ENCODE results near the gene WRNIP1.
"Not testable (repeated sequence)": the region's sequence is repeated elsewhere in the genome, so short reads cannot be mapped to it uniquely, and the experiment has no call there.

The WRNIP1 gene

GRCh38 chr6:2760882-2761842 is 4.0 kb upstream of the WRNIP1 start:
- in situ Hi-C loops (cut with HindIII; ENCODE audit: low sequenced_read_pairs), result no loop called here

DNA sequence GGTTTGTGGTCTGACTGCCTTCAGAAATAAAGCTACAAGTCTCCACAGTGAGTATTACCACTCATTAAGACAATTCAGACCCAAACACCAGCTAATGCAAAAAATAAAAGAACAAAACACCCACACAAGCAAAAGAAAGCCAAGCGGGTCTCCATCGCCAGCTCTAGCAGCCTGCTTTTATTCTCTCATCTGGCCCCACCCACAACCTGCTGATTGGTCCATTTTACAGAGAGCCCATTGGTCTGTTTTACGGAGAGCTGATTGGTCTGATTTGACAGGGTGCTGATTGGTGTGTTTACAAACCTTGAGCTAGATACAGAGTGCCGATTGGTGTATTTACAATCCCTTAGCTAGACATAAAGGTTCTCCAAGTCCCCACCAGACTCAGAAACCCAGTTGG is 2.3 kb upstream of the WRNIP1 start:
- in situ Hi-C loops (cut with HindIII; ENCODE audit: low sequenced_read_pairs), result not testable (repeated sequence)

GRCh38 chr6:2763345-2763841 is 1.8 kb upstream of the WRNIP1 start:
- in situ Hi-C loops (cut with HindIII; ENCODE audit: low sequenced_read_pairs), result no loop called here

GRCh38 chr6:2763876-2764540 is 1.2 kb upstream of the WRNIP1 start:
- in situ Hi-C loops (cut with HindIII; ENCODE audit: low sequenced_read_pairs), result no loop called here

DNA sequence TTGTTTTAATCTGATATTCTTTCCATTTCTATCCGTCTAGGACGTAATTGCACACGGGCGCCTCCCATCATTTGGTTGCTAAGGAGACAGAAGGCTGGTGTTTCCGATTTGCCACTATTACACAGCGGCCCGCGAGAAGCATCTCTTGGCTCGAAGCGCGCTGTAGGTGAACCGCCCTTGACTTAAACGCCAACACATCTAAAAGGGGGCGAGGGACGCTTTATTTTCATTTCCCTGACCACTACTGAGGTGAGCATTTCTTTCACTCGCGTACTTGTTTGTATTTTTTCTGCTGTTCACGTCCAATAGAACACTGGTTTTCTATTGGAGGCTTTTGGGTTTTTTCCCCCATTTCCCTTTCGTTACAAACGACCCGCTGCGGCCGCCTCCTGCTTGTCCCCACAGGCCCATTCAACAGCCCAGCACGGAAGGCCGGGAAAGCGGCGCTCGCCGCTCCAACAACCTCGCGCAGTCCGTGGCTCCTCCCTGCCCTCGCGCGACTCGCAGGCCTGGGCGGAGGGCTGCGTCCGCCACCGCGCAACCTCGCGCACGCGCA is 505 bp upstream of the WRNIP1 start:
- in situ Hi-C loops (cut with HindIII; ENCODE audit: low sequenced_read_pairs), result no loop called here

DNA sequence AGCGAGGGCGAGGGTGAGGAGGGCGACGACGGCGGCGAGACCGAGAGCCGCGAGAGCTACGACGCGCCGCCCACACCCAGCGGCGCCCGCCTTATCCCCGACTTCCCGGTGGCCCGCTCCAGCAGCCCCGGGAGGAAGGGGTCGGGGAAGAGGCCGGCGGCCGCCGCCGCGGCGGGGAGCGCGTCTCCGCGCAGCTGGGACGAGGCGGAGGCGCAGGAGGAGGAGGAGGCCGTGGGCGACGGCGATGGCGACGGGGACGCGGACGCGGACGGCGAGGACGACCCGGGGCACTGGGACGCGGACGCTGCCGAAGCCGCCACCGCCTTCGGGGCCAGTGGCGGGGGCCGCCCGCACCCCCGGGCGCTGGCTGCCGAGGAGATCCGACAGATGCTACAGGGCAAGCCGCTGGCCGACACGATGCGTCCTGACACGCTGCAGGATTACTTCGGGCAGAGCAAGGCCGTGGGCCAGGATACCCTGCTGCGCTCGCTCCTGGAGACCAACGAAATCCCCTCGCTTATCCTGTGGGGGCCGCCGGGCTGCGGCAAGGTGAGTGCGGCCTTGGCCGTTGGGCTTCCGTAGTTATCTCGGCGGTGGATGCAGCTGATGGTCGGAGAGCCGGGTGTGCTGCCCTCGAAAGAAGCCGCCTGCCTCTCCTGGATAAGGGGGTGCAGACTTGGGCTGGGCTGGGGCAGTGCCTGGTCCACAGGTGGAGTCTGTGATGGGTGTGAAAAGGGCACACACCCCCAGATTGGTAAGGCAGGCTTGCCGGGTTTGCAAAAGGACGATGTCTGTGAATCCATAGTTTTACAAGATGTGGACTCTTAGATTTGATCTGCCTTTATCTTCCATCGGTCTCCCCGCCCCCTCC is 938 bp downstream of the WRNIP1 start:
- in situ Hi-C loops (cut with HindIII; ENCODE audit: low sequenced_read_pairs), result no loop called here

- in situ Hi-C loops (cut with HindIII; ENCODE audit: low sequenced_read_pairs), result no loop called here
Measured at GRCh38 chr6:2766767-2767656, 1.8 kb downstream of the WRNIP1 start.

GRCh38 chr6:2767657-2768524 is 2.7 kb downstream of the WRNIP1 start:
- in situ Hi-C loops (cut with HindIII; ENCODE audit: low sequenced_read_pairs), result no loop called here

DNA sequence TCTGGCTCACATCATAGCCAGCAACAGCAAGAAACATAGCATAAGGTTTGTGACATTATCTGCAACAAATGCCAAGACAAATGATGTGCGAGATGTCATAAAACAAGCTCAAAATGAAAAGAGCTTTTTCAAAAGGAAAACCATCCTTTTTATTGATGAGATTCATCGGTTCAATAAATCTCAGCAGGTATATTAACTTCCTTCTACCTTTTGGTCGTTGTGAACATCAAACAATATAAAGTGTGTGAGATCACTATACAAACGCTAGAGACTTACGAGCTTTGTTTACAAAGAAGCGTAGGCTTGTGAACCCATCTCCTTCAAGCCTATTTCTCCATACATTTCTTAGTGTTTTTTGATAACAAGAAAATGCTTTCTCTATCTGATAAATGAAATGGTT is 3.5 kb downstream of the WRNIP1 start:
- in situ Hi-C loops (cut with HindIII; ENCODE audit: low sequenced_read_pairs), result no loop called here

DNA sequence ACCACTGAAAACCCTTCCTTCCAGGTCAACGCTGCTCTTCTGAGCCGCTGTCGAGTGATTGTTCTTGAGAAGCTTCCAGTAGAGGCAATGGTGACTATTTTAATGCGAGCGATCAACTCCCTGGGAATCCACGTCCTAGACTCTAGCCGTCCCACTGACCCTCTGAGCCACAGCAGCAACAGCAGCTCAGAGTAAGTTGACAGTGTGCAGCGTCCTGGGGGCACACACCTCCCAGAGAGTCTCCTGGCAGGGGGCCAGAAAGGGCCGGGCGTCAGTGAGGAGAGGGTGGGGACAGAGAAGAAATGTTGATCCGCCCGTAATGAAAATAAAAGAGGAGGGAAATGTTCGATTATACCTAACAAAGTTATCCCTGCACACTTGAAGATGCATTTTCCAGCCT is 5.0 kb downstream of the WRNIP1 start:
- in situ Hi-C loops (cut with HindIII; ENCODE audit: low sequenced_read_pairs), result loop anchor here (5.0 kb wide), 1 partner anchor 72 kb away; the partner anchor contains the start of gene SERPINB1

- in situ Hi-C loops (cut with HindIII; ENCODE audit: low sequenced_read_pairs), result loop anchor here (5.0 kb wide), 1 partner anchor 71 kb away; the partner anchor contains the start of gene SERPINB1
Measured at GRCh38 chr6:2771079-2771478, 5.9 kb downstream of the WRNIP1 start.

- in situ Hi-C loops (cut with HindIII; ENCODE audit: low sequenced_read_pairs), result loop anchor here (5.0 kb wide), 1 partner anchor 69 kb away; the partner anchor contains the start of gene SERPINB1
Measured at GRCh38 chr6:2772840-2773239, 7.6 kb downstream of the WRNIP1 start.

GRCh38 chr6:2773449-2773848 is 8.3 kb downstream of the WRNIP1 start:
- in situ Hi-C loops (cut with HindIII; ENCODE audit: low sequenced_read_pairs), result loop anchor here (5.0 kb wide), 1 partner anchor 69 kb away; the partner anchor contains the start of gene SERPINB1

DNA sequence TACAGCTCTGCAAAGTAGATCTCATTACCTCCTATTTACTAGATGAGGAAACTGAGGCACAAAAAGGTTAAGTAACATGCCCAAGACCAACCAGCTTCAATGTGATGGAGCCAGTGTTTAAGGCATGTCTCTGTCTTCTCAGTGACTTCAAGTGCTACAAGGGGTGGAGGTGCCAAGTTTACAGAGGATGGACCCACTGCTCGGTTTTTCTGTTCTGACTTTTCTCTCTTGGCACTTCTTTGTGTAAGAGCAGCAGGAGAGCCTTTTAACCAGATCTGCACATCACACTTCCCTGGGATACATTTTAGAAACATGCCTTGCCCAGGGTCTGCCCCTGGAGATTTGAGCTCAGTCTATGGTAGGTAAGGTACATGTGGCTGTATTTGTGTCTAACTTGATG is 9.8 kb downstream of the WRNIP1 start:
- in situ Hi-C loops (cut with HindIII; ENCODE audit: low sequenced_read_pairs), result no loop called here

- in situ Hi-C loops (cut with HindIII; ENCODE audit: low sequenced_read_pairs), result no loop called here
Measured at GRCh38 chr6:2777249-2777648, 12.1 kb downstream of the WRNIP1 start.

DNA sequence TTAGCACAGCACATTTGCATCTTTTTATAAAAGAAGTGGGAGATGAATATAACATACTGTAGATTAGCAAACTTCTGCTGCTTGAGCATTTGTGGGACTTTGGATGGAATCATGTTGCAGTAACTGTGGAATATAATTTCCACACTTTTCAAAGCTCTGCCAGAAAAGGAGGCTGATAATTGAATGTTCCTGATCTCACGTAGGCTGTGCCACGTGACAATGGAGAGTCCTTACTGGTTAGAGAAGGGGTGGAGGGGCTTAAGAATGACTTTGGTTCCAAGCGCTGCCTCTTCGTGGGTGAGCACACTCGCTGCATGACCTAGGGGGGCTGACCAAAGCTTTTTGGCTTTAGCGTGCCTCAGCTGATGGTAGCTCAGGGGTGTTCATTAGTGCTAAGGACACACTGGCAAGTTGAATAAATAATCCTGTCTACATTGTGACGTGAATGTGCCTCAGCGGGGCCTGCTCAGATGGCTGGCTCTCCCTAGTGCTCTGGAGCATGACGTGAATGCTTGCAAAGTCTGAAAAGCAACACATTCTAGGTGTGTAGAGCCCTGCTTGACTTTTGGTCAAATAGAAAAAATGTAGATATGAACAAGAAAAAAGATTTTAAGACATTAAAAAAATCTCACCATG is 15.0 kb downstream of the WRNIP1 start:
- in situ Hi-C loops (cut with HindIII; ENCODE audit: low sequenced_read_pairs), result no loop called here

DNA sequence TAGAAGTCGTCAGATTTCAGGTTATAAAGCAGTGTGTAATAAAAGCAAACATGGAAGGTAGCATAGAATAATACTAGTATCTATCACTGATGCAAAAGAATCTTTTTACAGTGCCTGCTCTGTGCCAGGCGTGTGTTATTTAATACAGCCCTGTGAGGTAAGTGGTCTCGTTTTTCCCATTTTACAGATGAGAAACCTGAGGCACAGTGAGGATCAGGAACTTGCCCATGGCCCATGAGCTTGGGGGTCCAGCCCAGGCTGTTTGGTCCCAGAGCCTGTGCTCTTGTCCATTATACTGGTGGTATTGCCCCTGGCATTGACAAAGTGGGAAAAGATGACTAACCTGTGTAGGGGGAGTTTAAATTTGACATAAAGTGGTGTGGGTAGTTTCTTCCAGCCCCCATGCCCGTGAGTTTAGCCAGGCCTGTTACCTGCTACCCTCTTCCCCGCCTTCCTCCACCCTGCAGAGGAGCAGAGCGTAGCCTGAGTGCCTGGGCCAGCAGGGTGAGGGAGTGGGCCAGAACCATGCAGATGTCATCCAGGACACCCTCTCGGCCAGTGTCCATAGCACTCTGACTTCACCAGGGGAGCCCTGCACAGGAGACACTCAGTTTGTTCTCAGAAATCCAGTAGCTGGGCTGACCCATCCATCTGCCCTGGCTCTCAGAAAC is 16.6 kb downstream of the WRNIP1 start:
- in situ Hi-C loops (cut with HindIII; ENCODE audit: low sequenced_read_pairs), result no loop called here

All from endothelial cell of hepatic sinusoid (primary cell).